Measurements from ENCODE around the gene EPHB6. TPM values are rescaled to one million over a fixed set of nuclear protein-coding genes. Genes with fewer than 3 reads are reported as not detected.

Gene EPHB6
- polyA plus RNA-seq, 1 donor from 2014 or later = 25.3 TPM

DNA sequence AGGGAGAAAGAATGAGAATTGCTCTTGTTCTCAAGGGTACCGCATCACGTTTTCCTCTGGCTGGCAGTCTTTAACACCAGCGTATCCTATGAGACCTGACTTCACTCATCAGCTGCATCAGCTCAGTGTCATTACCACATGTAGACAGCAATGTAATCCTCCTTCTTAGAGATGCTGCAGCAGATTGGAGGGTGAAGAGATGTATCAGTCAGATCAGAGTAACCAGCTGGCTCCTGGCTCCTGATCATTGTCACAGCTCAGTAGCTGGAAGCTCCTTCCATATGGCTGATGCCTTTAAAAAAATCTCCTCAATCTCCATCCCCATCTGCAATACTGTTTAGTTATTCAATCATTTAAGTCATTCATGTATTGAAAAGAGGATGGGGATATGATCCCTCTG is 39.7 kb upstream of the EPHB6 start:
- TF ChIP-seq SMC3 (conservative IDR thresholded peaks at IDR 0.05; ENCODE audit: poor library complexity) = no peak
- TF ChIP-seq MXI1 (conservative IDR thresholded peaks at IDR 0.05; ENCODE audit: poor library complexity, severe bottlenecking) = no peak
- peak; percentile 54 for TF ChIP-seq EP300 (conservative IDR thresholded peaks at IDR 0.05; ENCODE audit: poor library complexity, severe bottlenecking)
- TF ChIP-seq POLR2AphosphoS5 (IDR thresholded peaks at IDR 0.05) = peak; percentile 70
- TF ChIP-seq, protein P1, sequence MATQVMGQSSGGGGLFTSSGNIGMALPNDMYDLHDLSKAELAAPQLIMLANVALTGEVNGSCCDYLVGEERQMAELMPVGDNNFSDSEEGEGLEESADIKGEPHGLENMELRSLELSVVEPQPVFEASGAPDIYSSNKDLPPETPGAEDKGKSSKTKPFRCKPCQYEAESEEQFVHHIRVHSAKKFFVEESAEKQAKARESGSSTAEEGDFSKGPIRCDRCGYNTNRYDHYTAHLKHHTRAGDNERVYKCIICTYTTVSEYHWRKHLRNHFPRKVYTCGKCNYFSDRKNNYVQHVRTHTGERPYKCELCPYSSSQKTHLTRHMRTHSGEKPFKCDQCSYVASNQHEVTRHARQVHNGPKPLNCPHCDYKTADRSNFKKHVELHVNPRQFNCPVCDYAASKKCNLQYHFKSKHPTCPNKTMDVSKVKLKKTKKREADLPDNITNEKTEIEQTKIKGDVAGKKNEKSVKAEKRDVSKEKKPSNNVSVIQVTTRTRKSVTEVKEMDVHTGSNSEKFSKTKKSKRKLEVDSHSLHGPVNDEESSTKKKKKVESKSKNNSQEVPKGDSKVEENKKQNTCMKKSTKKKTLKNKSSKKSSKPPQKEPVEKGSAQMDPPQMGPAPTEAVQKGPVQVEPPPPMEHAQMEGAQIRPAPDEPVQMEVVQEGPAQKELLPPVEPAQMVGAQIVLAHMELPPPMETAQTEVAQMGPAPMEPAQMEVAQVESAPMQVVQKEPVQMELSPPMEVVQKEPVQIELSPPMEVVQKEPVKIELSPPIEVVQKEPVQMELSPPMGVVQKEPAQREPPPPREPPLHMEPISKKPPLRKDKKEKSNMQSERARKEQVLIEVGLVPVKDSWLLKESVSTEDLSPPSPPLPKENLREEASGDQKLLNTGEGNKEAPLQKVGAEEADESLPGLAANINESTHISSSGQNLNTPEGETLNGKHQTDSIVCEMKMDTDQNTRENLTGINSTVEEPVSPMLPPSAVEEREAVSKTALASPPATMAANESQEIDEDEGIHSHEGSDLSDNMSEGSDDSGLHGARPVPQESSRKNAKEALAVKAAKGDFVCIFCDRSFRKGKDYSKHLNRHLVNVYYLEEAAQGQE (IDR thresholded peaks at IDR 0.05; ENCODE audit: borderline replicate concordance) = no peak
- TF ChIP-seq RAD21 (conservative IDR thresholded peaks at IDR 0.05) = no peak
- TF ChIP-seq, protein P2, sequence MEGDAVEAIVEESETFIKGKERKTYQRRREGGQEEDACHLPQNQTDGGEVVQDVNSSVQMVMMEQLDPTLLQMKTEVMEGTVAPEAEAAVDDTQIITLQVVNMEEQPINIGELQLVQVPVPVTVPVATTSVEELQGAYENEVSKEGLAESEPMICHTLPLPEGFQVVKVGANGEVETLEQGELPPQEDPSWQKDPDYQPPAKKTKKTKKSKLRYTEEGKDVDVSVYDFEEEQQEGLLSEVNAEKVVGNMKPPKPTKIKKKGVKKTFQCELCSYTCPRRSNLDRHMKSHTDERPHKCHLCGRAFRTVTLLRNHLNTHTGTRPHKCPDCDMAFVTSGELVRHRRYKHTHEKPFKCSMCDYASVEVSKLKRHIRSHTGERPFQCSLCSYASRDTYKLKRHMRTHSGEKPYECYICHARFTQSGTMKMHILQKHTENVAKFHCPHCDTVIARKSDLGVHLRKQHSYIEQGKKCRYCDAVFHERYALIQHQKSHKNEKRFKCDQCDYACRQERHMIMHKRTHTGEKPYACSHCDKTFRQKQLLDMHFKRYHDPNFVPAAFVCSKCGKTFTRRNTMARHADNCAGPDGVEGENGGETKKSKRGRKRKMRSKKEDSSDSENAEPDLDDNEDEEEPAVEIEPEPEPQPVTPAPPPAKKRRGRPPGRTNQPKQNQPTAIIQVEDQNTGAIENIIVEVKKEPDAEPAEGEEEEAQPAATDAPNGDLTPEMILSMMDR (IDR thresholded peaks at IDR 0.05; ENCODE audit: poor library complexity, severe bottlenecking) = no peak
- TF ChIP-seq EZH2 (IDR thresholded peaks at IDR 0.05; ENCODE audit: borderline replicate concordance, insufficient read depth, low read length, poor library complexity, severe bottlenecking) = no peak
- no peak for TF ChIP-seq TAF1 (IDR thresholded peaks at IDR 0.05; ENCODE audit: low read depth)
- no peaks in the 10 kb centered on the region for H3K27me3 ChIP-seq (ENCODE audit: insufficient read depth, low read depth, low read length)
- no peaks in the 10 kb centered on the region for H3K36me3 ChIP-seq (ENCODE audit: insufficient read depth, low read length)
- H3K27ac ChIP-seq (ENCODE audit: low read length) = peak overlapping the region; percentile 56
- no peak overlapping the region for H2AFZ ChIP-seq (ENCODE audit: low read depth, low read length)
- no peaks in the 10 kb centered on the region for H3K9me2 ChIP-seq (ENCODE audit: insufficient read depth, low read length)
- no peak overlapping the region for H3K4me3 ChIP-seq (ENCODE audit: low read length)
- no peaks in the 10 kb centered on the region for H3K79me2 ChIP-seq (replicated peaks; ENCODE audit: insufficient read depth, low read length)
- no peaks in the 10 kb centered on the region for H4K20me1 ChIP-seq (ENCODE audit: insufficient read depth)
- H3K9me3 ChIP-seq (ENCODE audit: low read length) = no peaks in the 10 kb centered on the region
- H3K9ac ChIP-seq (ENCODE audit: low read length) = peak overlapping the region; percentile 20
- H3F3A ChIP-seq (ENCODE audit: insufficient read depth, low read length, poor library complexity, severe bottlenecking) = no peaks in the 10 kb centered on the region
- H3K4me2 ChIP-seq (ENCODE audit: low read length) = peak overlapping the region; percentile 14

DNA sequence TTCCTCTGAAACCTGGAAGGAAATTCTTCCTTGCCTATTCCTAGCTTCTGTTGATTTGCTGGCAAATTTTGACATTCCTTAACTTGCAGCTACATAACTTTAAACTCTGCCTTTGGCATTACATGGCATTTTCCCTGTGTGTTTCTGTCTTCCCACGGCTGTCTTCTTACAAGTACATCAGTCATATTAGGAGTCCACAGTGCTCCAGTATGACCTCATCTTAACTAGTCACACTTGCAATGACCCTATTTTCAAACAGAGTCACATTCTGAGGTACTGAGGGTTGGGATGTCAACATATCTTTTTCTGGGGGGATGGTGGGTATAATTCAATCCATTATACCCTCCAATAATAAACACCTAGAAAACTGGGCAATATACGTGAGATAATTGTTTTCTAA is 37.4 kb upstream of the EPHB6 start:
- TF ChIP-seq EZH2 (IDR thresholded peaks at IDR 0.05; ENCODE audit: borderline replicate concordance, insufficient read depth, low read length, poor library complexity, severe bottlenecking) (no peak), RAD21 (conservative IDR thresholded peaks at IDR 0.05) (no peak), POLR2AphosphoS5 (IDR thresholded peaks at IDR 0.05) (no peak), TAF1 (IDR thresholded peaks at IDR 0.05; ENCODE audit: low read depth) (no peak), EP300 (conservative IDR thresholded peaks at IDR 0.05; ENCODE audit: poor library complexity, severe bottlenecking) (no peak), MXI1 (conservative IDR thresholded peaks at IDR 0.05; ENCODE audit: poor library complexity, severe bottlenecking) (no peak), SMC3 (conservative IDR thresholded peaks at IDR 0.05; ENCODE audit: poor library complexity) (no peak)
- TF ChIP-seq, protein P1 (IDR thresholded peaks at IDR 0.05; ENCODE audit: borderline replicate concordance) = no peak
- TF ChIP-seq, protein P2 (IDR thresholded peaks at IDR 0.05; ENCODE audit: poor library complexity, severe bottlenecking) = no peak
- no peaks in the 10 kb centered on the region for H3F3A ChIP-seq (ENCODE audit: insufficient read depth, low read length, poor library complexity, severe bottlenecking)
- no peaks in the 10 kb centered on the region for H3K79me2 ChIP-seq (replicated peaks; ENCODE audit: insufficient read depth, low read length)
- H3K4me2 ChIP-seq (ENCODE audit: low read length) = no peak overlapping the region
- H3K9me3 ChIP-seq (ENCODE audit: low read length) = no peaks in the 10 kb centered on the region
- no peak overlapping the region for H3K27ac ChIP-seq (ENCODE audit: low read length)
- H3K27me3 ChIP-seq (ENCODE audit: insufficient read depth, low read depth, low read length) = no peaks in the 10 kb centered on the region
- H2AFZ ChIP-seq (ENCODE audit: low read depth, low read length) = no peak overlapping the region
- no peak overlapping the region for H3K4me3 ChIP-seq (ENCODE audit: low read length)
- no peaks in the 10 kb centered on the region for H3K36me3 ChIP-seq (ENCODE audit: insufficient read depth, low read length)
- no peaks in the 10 kb centered on the region for H3K9me2 ChIP-seq (ENCODE audit: insufficient read depth, low read length)
- no peak overlapping the region for H3K9ac ChIP-seq (ENCODE audit: low read length)
- no peaks in the 10 kb centered on the region for H4K20me1 ChIP-seq (ENCODE audit: insufficient read depth)

All from neural cell (in vitro differentiated cells).